B cell (primary cell): ENCODE measurements around the gene FAM180B. TPM values are rescaled to one million over a fixed set of nuclear protein-coding genes. Genes with fewer than 3 reads are reported as not detected.
A peak's percentile ranks its signal among the peaks of the same experiment; 100 is the strongest.

Source experiments
- ATAC-seq: fragments of 200-7000 bp; cut with Tn5 transposase; one replicate; pipeline ENCODE4 v1.10.0; 2021; ENCODE audit warnings: low read depth, mild to moderate bottlenecking, moderate number of reproducible peaks, moderate library complexity
- CTCF ChIA-PET: fragments of 350-600 bp; sonication (Branson Sonifier 250); formaldehyde crosslinking; loops from one replicate; lab custom pipeline; 2021; ENCODE audit warnings: antibody characterized with exemption, inconsistent platforms; lab: Charles Lee
- POLR2A ChIA-PET: fragments of 350-600 bp; sonication (Branson Sonifier 250); formaldehyde crosslinking; loops from one replicate; lab custom pipeline; 2021; ENCODE audit warnings: antibody characterized with exemption; lab: Charles Lee
- DNase-seq: peaks from one replicate; pipeline ENCODE4 v3.0.0; 2013
- H2AFZ ChIP-seq: 2 replicates; pipeline ENCODE4 v1.6.1; 2012; ENCODE audit warnings: mild to moderate bottlenecking, low read depth, low read length; ENCODE audit not compliant: insufficient read depth, poor library complexity, severe bottlenecking
- H3K27ac ChIP-seq, 2 donors: 1 replicate in 1 of 2; 2 replicates in 1 of 2; pipeline ENCODE4 v1.5.1; 2012 to 2013; ENCODE audit warnings: low read length in 2 of 2, mild to moderate bottlenecking in 2 of 2, moderate library complexity in 1 of 2
- H3K27me3 ChIP-seq, 4 experiments: fragments of 200-600 bp in 1 of 4; sonication (generic) in 1 of 4; replicated peaks in 1 of 4; 1 replicate in 2 of 4; 2 replicates in 2 of 4; pipeline versions ENCODE4 v1.6.1 to v1.7.0; 2013 to 2016; ENCODE audit warnings: low read length in 3 of 4, mild to moderate bottlenecking in 2 of 4, mixed read lengths in 1 of 4, moderate library complexity in 1 of 4; ENCODE audit not compliant: insufficient read depth in 4 of 4, control insufficient read depth in 3 of 4; ENCODE audit errors: control extremely low read depth in 1 of 4
- H3K36me3 ChIP-seq, 2 experiments: replicated peaks in 1 of 2; 1 replicate in 1 of 2; 2 replicates in 1 of 2; pipeline versions ENCODE4 v1.6.1 to v1.7.1; 2013; ENCODE audit warnings: low read length in 1 of 2; ENCODE audit not compliant: insufficient read depth in 2 of 2, control insufficient read depth in 1 of 2; ENCODE audit errors: control extremely low read depth in 1 of 2, extremely low read depth in 1 of 2
- H3K4me1 ChIP-seq, 2 donors: fragments of 200-600 bp in 1 of 2; sonication (generic) in 1 of 2; 1 replicate in 1 of 2; 2 replicates in 1 of 2; pipeline versions ENCODE4 v1.5.1 to v1.6.1; 2013 to 2017; ENCODE audit warnings: low read length in 2 of 2; ENCODE audit not compliant: control insufficient read depth in 2 of 2, insufficient read depth in 2 of 2
- H3K4me2 ChIP-seq: replicated peaks from 2 replicates; pipeline ENCODE3; 2012; ENCODE audit warnings: mild to moderate bottlenecking, low read depth, low read length; ENCODE audit not compliant: poor library complexity, severe bottlenecking
- H3K4me3 ChIP-seq, 5 experiments: fragments of 200-600 bp in 1 of 5; sonication (generic) in 1 of 5; 1 replicate in 3 of 5; 2 replicates in 2 of 5; pipeline versions ENCODE4 v1.5.1 to v1.7.0; 2011 to 2016; ENCODE audit warnings: low read length in 4 of 5, mild to moderate bottlenecking in 4 of 5, low read depth in 2 of 5, control low read depth in 1 of 5, moderate library complexity in 1 of 5; ENCODE audit not compliant: insufficient read depth in 1 of 5; ENCODE audit errors: control extremely low read depth in 1 of 5, extremely low read depth in 1 of 5
- H3K79me2 ChIP-seq: fragments of 200-600 bp; sonication (generic); one replicate; pipeline ENCODE4 v1.6.0; 2016; ENCODE audit warnings: low read length; ENCODE audit not compliant: control insufficient read depth, insufficient read depth
- H3K9ac ChIP-seq: fragments of 200-600 bp; sonication (generic); 2 replicates; pipeline ENCODE4 v1.6.1; 2017; ENCODE audit warnings: mild to moderate bottlenecking, low read length, moderate library complexity
- H3K9me3 ChIP-seq, 3 donors: one replicate each; pipeline versions ENCODE4 v1.6.1 to v1.7.1; 2013; ENCODE audit warnings: low read length in 2 of 3; ENCODE audit not compliant: control insufficient read depth in 2 of 3, insufficient read depth in 1 of 3; ENCODE audit errors: control extremely low read depth in 1 of 3
- H4K20me1 ChIP-seq: 2 replicates; pipeline ENCODE4 v1.6.0; 2012; ENCODE audit warnings: mild to moderate bottlenecking, low read length; ENCODE audit not compliant: insufficient read depth, control insufficient read depth, poor library complexity, severe bottlenecking
- H3K27ac Mint-ChIP-seq: one replicate; pipeline ENCODE4 v1.8.0; 2021; ENCODE audit warnings: mixed read lengths
- H3K27me3 Mint-ChIP-seq: one replicate; pipeline ENCODE4 v1.8.0; 2021; ENCODE audit warnings: mixed read lengths
- H3K4me1 Mint-ChIP-seq: one replicate; pipeline ENCODE4 v1.8.0; 2021; ENCODE audit warnings: mixed read lengths
- H3K4me3 Mint-ChIP-seq: one replicate; pipeline ENCODE4 v1.8.0; 2021; ENCODE audit warnings: mixed read lengths
- H3K9me3 Mint-ChIP-seq: one replicate; pipeline ENCODE4 v1.8.0; 2022; ENCODE audit warnings: mixed read lengths; ENCODE audit not compliant: insufficient read depth
- EZH2 ChIP-seq: IDR thresholded peaks from 2 replicates; pipeline ENCODE4 v1.6.1; 2012; ENCODE audit warnings: borderline replicate concordance, low read depth, mild to moderate bottlenecking, moderate library complexity, low read length; ENCODE audit not compliant: insufficient read depth, poor library complexity, severe bottlenecking
- WGBS: methylation state at CpG from one replicate; pipeline ENCODE4 v1.1.5; 2013; ENCODE audit warnings: missing lambda C conversion rate; ENCODE audit not compliant: insufficient coverage; 5-methylcytosine and 5-hydroxymethylcytosine counted together
- intact Hi-C: fragments of 100-400 bp; cut with micrococcal nuclease; formaldehyde crosslinking; loops from one replicate; pipeline ENCODE4 v1.10.0; 2022
- polyA plus RNA-seq: library from polyadenylated mRNA; depleted of rRNA; stranded (reverse); fragments of >200 nt; gene quantifications from 2 replicates; pipeline ENCODE4 v1.2.3, GENCODE V29; 2012
- total RNA-seq, 2 donors: library from RNA; stranded (reverse); fragments of 120-200 nt in 1 of 2; gene quantifications; 1 replicate in 1 of 2; 2 replicates in 1 of 2; pipeline versions ENCODE4 v1.2.3 to v1.2.4, GENCODE V29; 2013 to 2022
- TF ChIP-seq, protein P1 (sequence below): fragments of 200-600 bp; IDR thresholded peaks from one replicate; pipeline ENCODE4 v1.8.0; 2022; ENCODE audit warnings: antibody characterized with exemption, mild to moderate bottlenecking

Gene FAM180B
- total and polyA plus RNA-seq, 2 donors (not counting 1 experiment from before 2014, with no cell fraction given), result 0.06 to 0.20 TPM

DNA sequence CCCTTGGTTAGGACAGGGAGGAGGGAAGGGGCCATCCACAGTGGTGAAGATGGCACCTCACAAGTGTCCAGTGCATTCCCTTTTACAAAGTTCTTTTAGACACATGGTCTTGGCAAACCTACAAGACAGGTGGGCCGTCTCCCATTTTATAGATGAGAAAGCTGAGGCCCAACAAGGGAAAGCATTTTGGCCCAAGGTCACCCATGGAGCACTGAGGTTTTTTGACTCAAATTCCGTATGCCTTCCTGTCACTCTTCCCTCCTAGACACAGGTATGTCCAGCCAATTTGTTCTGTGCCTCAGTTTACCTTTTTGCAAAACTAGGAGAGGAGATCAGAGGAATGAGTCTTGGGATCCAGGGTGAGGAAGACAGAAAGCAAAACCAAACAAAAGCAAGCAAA lies 6.5 kb downstream of the FAM180B start:
- H3K9me3 Mint-ChIP-seq, result no peaks in the 10 kb centered on the region
- ChIA-PET CTCF (no interaction called here), POLR2A (no interaction called here)
- H3K4me3 Mint-ChIP-seq, result peak overlapping the region; percentile 3
- H3K9ac ChIP-seq, result no peak overlapping the region
- no peak for TF ChIP-seq EZH2
- TF ChIP-seq, protein P1, sequence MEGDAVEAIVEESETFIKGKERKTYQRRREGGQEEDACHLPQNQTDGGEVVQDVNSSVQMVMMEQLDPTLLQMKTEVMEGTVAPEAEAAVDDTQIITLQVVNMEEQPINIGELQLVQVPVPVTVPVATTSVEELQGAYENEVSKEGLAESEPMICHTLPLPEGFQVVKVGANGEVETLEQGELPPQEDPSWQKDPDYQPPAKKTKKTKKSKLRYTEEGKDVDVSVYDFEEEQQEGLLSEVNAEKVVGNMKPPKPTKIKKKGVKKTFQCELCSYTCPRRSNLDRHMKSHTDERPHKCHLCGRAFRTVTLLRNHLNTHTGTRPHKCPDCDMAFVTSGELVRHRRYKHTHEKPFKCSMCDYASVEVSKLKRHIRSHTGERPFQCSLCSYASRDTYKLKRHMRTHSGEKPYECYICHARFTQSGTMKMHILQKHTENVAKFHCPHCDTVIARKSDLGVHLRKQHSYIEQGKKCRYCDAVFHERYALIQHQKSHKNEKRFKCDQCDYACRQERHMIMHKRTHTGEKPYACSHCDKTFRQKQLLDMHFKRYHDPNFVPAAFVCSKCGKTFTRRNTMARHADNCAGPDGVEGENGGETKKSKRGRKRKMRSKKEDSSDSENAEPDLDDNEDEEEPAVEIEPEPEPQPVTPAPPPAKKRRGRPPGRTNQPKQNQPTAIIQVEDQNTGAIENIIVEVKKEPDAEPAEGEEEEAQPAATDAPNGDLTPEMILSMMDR, result no peak
- 88% methylated on average over 1 of the region's 2 CpGs for WGBS
- H3K27me3 Mint-ChIP-seq, result peaks cover 37% of the 10 kb centered on the region
- no peaks in the 10 kb centered on the region for H3K9me3 ChIP-seq
- H2AFZ ChIP-seq, result no peak overlapping the region
- no peaks in the 10 kb centered on the region for H3K36me3 ChIP-seq
- ATAC-seq (no peak), DNase-seq (no peak)
- no peaks in the 10 kb centered on the region for H4K20me1 ChIP-seq
- H3K4me1 ChIP-seq, result peaks cover 15% of the 10 kb centered on the region in 2 donors
- H3K27ac ChIP-seq, result no peak overlapping the region
- H3K4me2 ChIP-seq, result no peak overlapping the region
- no peak overlapping the region for H3K4me3 ChIP-seq
- peaks cover 0 to 40% (median 20%) of the 10 kb centered on the region in 4 experiments for H3K27me3 ChIP-seq
- H3K4me1 Mint-ChIP-seq, result peaks cover 9% of the 10 kb centered on the region
- intact Hi-C loops, result no loop called here
- no peaks in the 10 kb centered on the region for H3K79me2 ChIP-seq
- no peak overlapping the region for H3K27ac Mint-ChIP-seq

- Histone ChIP-seq H3K4me1 (peaks cover 15% of the 10 kb centered on the region in 2 donors), H3K79me2 (no peaks in the 10 kb centered on the region), H3K9me3 (no peaks in the 10 kb centered on the region), H3K4me2 (peak overlapping the region; percentile 74), H3K27me3 (peaks cover 0 to 40% (median 20%) of the 10 kb centered on the region in 4 experiments), H4K20me1 (no peaks in the 10 kb centered on the region), H3K27ac (no peak overlapping the region), H3K9ac (no peak overlapping the region), H3K4me3 (peak overlapping the region in 1 of 5 experiments; percentile 6), H2AFZ (peak overlapping the region; percentile 38), H3K36me3 (no peaks in the 10 kb centered on the region)
- CTCF ChIA-PET, result no interaction called here
- intact Hi-C loops, result no loop called here
- Mint-ChIP-seq H3K4me1 (peaks cover 9% of the 10 kb centered on the region), H3K27me3 (peaks cover 37% of the 10 kb centered on the region), H3K9me3 (no peaks in the 10 kb centered on the region), H3K4me3 (peak overlapping the region; percentile 10), H3K27ac (no peak overlapping the region)
- POLR2A ChIA-PET, result interaction anchor here (0.6 kb wide), 1 partner anchor 27 kb away, joined by 4 read pairs; no protein-coding TSS in a partner anchor
- no peak for DNase-seq
- 26% methylated on average over 4 of the region's 6 CpGs for WGBS
- TF ChIP-seq, protein P1, result no peak
- no peak for TF ChIP-seq EZH2
- no peak for ATAC-seq
Observed at GRCh38 chr11:47593492-47593933, 7.0 kb downstream of the FAM180B start.
